Activated CD8-positive, alpha-beta memory T cell treated with anti-CD3 and anti-CD28 coated beads, Interleukin-2, amount 50 U/mL, for 1 hour (primary cell): ENCODE measurements around the gene LAMC1.

Experiments
- DNase-seq: peaks from one replicate; pipeline ENCODE4 v3.0.0-alpha.2; 2020; ENCODE audit errors: extremely low read depth

Gene LAMC1

DNA sequence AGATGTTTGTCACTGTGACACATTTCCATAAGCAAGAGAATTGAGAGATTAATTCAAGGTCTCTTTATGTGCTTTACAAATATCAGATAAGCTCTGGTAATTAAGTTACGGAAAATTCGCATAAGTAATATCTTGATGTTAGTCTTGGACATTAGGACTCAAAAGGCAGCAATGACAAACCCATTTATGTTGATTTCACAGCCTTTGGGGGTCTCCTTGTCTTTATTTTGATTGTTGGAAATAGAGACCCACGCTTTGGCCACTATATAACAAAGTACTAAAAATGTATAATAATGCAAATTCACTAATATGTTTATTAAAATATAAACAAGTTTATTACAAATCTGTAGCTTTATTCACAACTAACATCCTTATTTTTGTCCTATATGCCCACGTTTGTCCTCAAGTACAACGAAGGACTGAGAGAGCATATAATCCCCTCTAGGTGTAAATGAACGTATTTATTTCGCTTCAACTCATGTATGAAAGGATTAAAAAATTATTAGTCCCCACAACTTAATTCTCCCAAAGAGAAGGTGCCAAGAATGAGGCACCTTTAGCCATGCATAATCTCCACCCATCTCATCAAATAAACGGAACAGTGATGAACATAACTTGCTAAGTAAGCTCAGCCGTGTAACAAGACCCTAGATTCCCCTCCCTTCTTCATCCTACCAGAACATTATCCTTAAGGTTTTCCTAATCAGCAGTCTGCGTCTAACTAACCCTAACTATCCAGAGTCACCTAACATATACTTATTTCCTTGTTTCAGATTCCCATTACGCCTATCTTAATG is 1.6 kb upstream of the LAMC1 start:
- DNase-seq = no peak

DNA sequence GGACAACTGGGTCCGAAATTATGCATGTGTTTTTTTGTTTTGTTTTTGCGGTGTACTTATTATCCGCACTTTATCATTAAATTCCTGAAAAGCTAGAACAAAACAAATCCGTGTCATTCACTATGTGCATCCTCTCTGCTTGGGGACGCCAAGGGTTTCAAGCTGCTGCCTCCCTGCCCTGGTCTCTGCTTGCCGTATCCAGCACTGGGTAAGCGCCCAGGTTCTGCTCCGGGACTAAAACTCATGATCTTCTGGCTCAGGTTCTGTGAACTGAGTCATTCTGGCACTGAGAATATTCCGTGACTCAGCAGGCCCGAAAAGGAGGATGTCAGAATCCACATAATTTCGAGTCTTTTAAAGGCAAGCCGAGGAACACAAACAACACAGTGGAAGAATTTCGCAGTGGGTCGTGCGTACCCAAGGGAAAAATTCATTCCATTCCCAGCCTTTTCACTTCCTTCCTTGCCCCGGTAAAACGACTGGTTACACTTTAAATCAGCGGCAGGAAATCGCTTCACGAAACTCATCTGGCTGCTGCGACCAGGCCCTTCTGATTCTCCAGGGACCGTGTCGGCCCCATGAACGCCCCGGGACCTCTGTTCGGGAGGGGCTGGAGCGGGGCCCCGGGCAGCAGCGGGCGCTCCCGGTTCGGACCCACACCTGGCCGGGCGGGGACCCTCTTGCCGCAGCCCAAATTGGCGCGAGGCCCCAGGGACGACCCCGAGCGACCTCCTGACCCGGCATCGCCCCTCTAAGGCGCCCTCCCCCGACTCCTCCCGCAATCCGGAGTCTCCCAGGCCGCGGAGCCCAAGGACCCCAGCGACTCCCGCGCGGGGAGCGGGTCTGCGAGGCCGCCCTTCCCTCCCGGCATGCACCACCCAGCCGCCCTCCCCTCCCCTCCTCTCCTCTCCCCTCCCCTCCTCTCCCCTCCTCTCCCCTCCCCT is 746 bp upstream of the LAMC1 start:
- DNase-seq = no peak

- no peak for DNase-seq
Measured at GRCh38 chr1:183023601-183024316, 539 bp downstream of the LAMC1 start.

GRCh38 chr1:183024317-183025009 is 1.2 kb downstream of the LAMC1 start:
- DNase-seq = no peak

GRCh38 chr1:183025010-183025337 is 1.8 kb downstream of the LAMC1 start:
- DNase-seq = no peak

- DNase-seq = no peak
Measured at GRCh38 chr1:183025782-183026774, 2.9 kb downstream of the LAMC1 start.

- DNase-seq = no peak
Measured at GRCh38 chr1:183027031-183027430, 3.8 kb downstream of the LAMC1 start.

DNA sequence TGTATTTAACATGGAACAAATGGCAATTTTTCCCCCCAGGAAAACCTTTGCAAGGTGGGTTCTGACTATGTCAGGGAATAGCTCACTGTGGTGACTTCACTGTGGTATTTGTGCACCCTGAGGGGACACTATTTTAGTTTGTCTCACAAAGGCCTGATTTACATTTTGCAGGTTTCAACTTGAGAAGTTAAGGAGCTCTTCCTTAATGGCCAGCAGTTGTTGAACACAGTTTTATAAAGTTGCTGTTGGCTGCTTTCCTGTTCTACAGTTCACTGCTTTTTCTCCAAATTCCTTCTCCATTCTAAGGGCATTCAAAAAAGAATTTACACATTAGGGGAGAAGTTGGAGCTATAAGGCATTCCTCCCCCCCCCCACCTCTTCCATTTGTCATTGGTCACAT is 4.6 kb downstream of the LAMC1 start:
- no peak for DNase-seq

- no peak for DNase-seq
Measured at GRCh38 chr1:183029591-183030000, 6.4 kb downstream of the LAMC1 start.

- DNase-seq = no peak
Measured at GRCh38 chr1:183030053-183030452, 6.8 kb downstream of the LAMC1 start.

GRCh38 chr1:183032122-183032921 is 9.1 kb downstream of the LAMC1 start:
- DNase-seq = no peak

DNA sequence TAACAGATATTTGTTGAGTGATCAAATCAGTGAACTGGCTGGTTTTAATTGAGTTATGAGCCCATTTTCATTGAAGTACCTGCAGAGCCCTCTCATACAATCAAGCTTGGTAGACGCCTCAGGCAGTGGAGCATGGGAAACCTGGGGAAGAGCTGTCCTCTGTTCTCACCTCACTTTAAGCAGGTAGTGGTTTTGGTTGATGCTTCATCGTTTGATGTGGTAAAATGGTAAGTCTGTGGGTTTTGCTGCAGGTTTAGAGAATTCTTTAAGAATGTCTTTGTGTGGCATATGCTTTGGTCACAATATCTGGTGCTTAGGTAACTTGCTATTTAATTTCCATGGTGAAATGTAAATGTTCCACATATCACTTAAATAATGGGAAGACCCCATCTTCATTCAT is 10.0 kb downstream of the LAMC1 start:
- no peak for DNase-seq

DNA sequence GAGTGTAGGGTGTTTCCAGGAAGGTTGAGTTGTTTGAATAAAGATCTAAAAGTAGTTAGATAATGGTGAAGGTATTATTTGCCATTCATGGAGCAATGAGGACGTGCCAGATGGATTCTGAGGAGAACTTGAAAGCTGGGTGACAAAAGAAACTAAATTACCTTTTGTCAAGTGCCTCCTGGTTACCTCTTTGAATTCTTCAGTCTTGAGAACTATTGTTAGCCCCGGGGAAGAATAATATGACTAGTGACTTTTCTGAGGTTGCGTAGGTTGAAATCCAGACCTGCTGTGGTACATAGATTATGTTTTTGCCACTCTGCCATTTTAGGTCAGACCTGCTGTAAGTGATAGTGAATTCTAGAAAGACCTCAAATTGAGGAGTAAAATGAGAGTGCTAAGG is 11.5 kb downstream of the LAMC1 start:
- DNase-seq = no peak

- DNase-seq = no peak
Measured at GRCh38 chr1:183038333-183038866, 15.2 kb downstream of the LAMC1 start.

DNA sequence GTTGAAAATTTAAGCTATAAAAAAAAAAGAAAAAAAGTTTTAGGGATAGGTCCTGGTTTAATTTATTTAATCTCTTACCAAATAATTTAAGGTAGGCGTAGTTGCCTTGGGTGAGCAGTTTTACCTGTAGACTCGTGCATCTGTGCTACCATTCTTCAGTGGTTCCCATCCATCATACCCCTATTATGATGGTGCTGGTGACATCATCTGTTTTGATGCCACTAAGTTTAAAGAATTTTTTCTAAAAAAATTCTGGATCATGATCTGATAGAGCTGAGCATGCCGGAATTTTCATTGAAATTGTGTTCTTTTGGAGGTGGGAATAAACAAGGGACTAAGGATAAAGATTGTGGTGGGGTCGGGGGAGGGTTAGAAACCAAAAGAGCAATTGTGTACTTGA is 15.7 kb downstream of the LAMC1 start:
- no peak for DNase-seq

DNA sequence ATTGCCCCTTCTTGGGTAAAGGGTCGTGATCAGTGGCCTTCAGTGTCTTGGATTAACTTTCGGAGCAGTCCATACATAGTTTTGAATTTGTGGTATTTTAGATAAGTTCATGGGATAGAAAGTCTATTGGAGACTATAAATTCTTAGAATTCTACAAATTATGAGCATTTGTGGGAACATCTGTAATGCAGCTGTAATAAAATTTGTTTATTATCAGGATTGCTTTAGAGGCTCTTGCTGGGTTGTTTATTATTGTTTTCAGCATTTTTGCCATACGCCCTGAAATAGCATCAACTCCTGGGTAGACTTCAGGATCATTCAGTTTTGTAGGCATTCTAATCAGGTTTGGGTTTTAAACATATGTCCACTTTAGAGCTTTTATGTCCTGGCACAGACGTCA is 16.1 kb downstream of the LAMC1 start:
- no peak for DNase-seq

DNA sequence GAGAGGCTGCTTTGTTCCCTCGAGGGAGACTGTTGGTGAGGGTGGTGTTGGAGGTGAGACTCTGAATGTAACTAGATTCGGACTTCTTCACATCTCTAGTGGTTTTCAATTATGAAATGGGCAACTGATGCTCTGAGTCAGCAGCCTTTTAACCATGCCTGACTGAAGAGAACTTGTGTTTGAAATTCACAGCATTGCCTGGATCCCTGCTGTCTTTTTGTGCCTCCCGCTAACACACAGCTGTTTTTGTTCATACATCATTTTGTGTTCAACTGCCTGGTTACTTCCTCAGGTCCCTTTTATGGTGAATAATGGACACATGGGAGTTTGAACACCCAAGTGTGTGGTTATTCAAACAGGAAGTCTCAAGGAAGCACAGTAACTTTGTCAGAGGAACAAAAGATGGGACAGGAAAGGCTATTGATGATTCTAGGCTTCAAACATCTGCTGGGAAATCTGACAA is 16.8 kb downstream of the LAMC1 start:
- DNase-seq = no peak

- DNase-seq = no peak
Measured at GRCh38 chr1:183040547-183040971, 17.3 kb downstream of the LAMC1 start.

DNA sequence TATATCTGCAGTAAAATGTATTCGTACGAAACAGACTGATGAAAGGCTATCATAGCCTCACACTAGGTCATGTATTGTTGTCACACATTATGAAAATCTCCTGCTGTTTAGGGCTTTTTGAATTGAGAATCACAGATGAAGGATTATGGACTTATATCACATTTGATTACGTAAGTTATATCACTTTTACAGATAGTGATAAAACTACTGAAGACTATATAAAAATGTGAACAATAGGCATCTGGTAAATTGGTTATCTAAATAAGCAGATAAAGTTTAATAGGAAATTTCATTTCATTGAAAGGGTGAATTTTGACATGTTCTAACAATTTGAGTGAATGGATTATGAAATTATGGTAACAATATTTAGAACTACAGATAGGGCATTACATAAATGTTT is 20.0 kb downstream of the LAMC1 start:
- no peak for DNase-seq
